ENCODE results near the gene ABHD12.

GRCh38 chr20:25318471-25319240 lies 72.0 kb downstream of the ABHD12 start:
- TF ChIP-seq, protein P1, sequence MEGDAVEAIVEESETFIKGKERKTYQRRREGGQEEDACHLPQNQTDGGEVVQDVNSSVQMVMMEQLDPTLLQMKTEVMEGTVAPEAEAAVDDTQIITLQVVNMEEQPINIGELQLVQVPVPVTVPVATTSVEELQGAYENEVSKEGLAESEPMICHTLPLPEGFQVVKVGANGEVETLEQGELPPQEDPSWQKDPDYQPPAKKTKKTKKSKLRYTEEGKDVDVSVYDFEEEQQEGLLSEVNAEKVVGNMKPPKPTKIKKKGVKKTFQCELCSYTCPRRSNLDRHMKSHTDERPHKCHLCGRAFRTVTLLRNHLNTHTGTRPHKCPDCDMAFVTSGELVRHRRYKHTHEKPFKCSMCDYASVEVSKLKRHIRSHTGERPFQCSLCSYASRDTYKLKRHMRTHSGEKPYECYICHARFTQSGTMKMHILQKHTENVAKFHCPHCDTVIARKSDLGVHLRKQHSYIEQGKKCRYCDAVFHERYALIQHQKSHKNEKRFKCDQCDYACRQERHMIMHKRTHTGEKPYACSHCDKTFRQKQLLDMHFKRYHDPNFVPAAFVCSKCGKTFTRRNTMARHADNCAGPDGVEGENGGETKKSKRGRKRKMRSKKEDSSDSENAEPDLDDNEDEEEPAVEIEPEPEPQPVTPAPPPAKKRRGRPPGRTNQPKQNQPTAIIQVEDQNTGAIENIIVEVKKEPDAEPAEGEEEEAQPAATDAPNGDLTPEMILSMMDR (optimal IDR thresholded peaks at IDR 0.05 in 1 of 3, IDR thresholded peaks at IDR 0.05 in 1 of 3, conservative IDR thresholded peaks at IDR 0.05 in 1 of 3; ENCODE audit: extremely low read depth in 1 of 3, insufficient read depth in 2 of 3, low read length in 3 of 3): no peak
- no peak for TF ChIP-seq EZH2 (IDR thresholded peaks at IDR 0.05; ENCODE audit: low read length)

All from keratinocyte (primary cell).